ENCODE results near the gene USP7. TPM values are rescaled to one million over a fixed set of nuclear protein-coding genes. Genes with fewer than 3 reads are reported as not detected.
A peak's percentile ranks its signal among the peaks of the same experiment; 100 is the strongest.

USP7 gene
- total and polyA plus RNA-seq, 8 donors, result 70.4 to 159 (median 119) TPM

GRCh38 chr16:8943001-8943763 is 20.5 kb downstream of the USP7 start:
- Histone ChIP-seq H3K9me3 (no peaks in the 10 kb centered on the region), H3K27ac (no peak overlapping the region), H3K36me3 (no peaks in the 10 kb centered on the region), H3K4me3 (no peak overlapping the region), H3K4me1 (peaks cover 18 to 74% of the 10 kb centered on the region in 2 donors), H3K27me3 (no peaks in the 10 kb centered on the region)
- DNase-seq (no peak), ATAC-seq (no peak)
- TF ChIP-seq CTCF (IDR thresholded peaks at IDR 0.05), result no peak
- intact Hi-C loops (cut with DNase I), result no loop called here

- H3K36me3 ChIP-seq, result no peaks in the 10 kb centered on the region
- peaks cover 16 to 67% of the 10 kb centered on the region in 2 donors for H3K4me1 ChIP-seq
- H3K4me3 ChIP-seq, result no peak overlapping the region
- ATAC-seq, result peak; percentile 45
- H3K27ac ChIP-seq, result no peak overlapping the region
- no peaks in the 10 kb centered on the region for H3K9me3 ChIP-seq
- no peaks in the 10 kb centered on the region for H3K27me3 ChIP-seq
- intact Hi-C loops (cut with DNase I), result no loop called here
- DNase-seq, result no peak
- TF ChIP-seq CTCF (IDR thresholded peaks at IDR 0.05), result no peak
Measured at GRCh38 chr16:8941718-8942344, 21.9 kb downstream of the USP7 start.

GRCh38 chr16:8937803-8938202 is 25.9 kb downstream of the USP7 start:
- H3K4me3 ChIP-seq, result no peak overlapping the region
- DNase-seq (no peak), ATAC-seq (peak; percentile 28)
- peaks cover 6 to 44% of the 10 kb centered on the region in 2 donors for H3K4me1 ChIP-seq
- no peak for TF ChIP-seq CTCF (IDR thresholded peaks at IDR 0.05)
- no peaks in the 10 kb centered on the region for H3K27me3 ChIP-seq
- H3K27ac ChIP-seq, result no peak overlapping the region
- no peaks in the 10 kb centered on the region for H3K36me3 ChIP-seq
- H3K9me3 ChIP-seq, result no peaks in the 10 kb centered on the region
- intact Hi-C loops (cut with DNase I), result no loop called here

- DNase-seq (no peak), ATAC-seq (peak; percentile 81)
- Histone ChIP-seq H3K36me3 (no peaks in the 10 kb centered on the region), H3K27ac (no peak overlapping the region), H3K4me1 (peaks cover 0 to 38% of the 10 kb centered on the region in 2 donors), H3K27me3 (no peaks in the 10 kb centered on the region), H3K9me3 (no peaks in the 10 kb centered on the region), H3K4me3 (no peak overlapping the region)
- intact Hi-C loops (cut with DNase I), result no loop called here
- peak in 1 of 2 donors; percentile 24 for TF ChIP-seq CTCF (IDR thresholded peaks at IDR 0.05)
Measured at GRCh38 chr16:8936421-8936820, 27.3 kb downstream of the USP7 start.

- Histone ChIP-seq H3K9me3 (no peaks in the 10 kb centered on the region), H3K36me3 (no peaks in the 10 kb centered on the region), H3K4me1 (peaks cover 0 to 38% of the 10 kb centered on the region in 2 donors), H3K27ac (no peak overlapping the region), H3K4me3 (no peak overlapping the region), H3K27me3 (no peaks in the 10 kb centered on the region)
- no peak for ATAC-seq
- DNase-seq, result no peak
- intact Hi-C loops (cut with DNase I), result no loop called here
- TF ChIP-seq CTCF (IDR thresholded peaks at IDR 0.05), result no peak
Measured at GRCh38 chr16:8935989-8936388, 27.7 kb downstream of the USP7 start.
